OCI-LY7 (cell line): ENCODE data around the gene NAPG.

Experiments
- EZH2phosphoT487 ChIP-seq: fragments of 200-600 bp; sonication (generic); IDR thresholded peaks from 2 replicates; pipeline ENCODE4 v1.6.1; 2018; ENCODE audit warnings: low read depth, borderline replicate concordance, mild to moderate bottlenecking, mixed run types, antibody characterized with exemption, low read length, moderate library complexity, mixed read lengths
- TF ChIP-seq, protein P1 (sequence below): fragments of 200-600 bp; sonication (generic); conservative IDR thresholded peaks from 2 replicates; pipeline ENCODE4 v1.5.1; 2014; ENCODE audit warnings: mild to moderate bottlenecking, antibody characterized with exemption, low read length, moderate library complexity, mixed read lengths

DNA sequence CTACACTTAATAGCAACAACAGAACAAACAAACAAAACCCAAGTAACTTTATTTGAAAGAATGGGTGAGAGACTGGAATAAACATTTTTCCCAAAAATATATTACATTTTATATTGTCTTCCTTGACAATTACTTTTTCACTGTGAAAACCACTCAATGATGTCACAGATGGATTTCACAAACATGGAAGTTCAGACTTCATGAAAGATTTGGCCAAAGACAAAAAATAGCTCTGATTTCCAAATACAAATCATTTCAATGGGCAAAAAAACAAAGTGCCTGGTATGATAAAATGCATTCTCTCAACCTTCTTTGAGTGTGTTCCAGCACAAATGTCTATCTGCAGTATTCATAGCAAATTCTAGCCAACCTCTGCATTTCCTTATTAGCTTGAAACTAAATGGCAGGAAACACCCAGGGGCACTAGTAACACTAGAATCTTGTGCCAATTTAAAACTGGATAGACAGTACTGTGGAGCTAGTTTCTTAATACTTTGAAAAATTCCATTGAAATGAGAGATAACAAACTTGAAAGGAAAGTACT lies 28.5 kb upstream of the NAPG start:
- TF ChIP-seq, protein P1, sequence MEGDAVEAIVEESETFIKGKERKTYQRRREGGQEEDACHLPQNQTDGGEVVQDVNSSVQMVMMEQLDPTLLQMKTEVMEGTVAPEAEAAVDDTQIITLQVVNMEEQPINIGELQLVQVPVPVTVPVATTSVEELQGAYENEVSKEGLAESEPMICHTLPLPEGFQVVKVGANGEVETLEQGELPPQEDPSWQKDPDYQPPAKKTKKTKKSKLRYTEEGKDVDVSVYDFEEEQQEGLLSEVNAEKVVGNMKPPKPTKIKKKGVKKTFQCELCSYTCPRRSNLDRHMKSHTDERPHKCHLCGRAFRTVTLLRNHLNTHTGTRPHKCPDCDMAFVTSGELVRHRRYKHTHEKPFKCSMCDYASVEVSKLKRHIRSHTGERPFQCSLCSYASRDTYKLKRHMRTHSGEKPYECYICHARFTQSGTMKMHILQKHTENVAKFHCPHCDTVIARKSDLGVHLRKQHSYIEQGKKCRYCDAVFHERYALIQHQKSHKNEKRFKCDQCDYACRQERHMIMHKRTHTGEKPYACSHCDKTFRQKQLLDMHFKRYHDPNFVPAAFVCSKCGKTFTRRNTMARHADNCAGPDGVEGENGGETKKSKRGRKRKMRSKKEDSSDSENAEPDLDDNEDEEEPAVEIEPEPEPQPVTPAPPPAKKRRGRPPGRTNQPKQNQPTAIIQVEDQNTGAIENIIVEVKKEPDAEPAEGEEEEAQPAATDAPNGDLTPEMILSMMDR: no peak
- TF ChIP-seq EZH2phosphoT487: no peak
